ENCODE measurements around the gene ADIG. TPM values are rescaled to one million over a fixed set of nuclear protein-coding genes. Genes with fewer than 3 reads are reported as not detected.

Gene ADIG
- total RNA-seq, 1 experiment from 2014 or later: not detected

- CTCF ChIA-PET: interaction anchor here (0.7 kb wide), 1 partner anchor 170 kb away, joined by 3 read pairs; no protein-coding TSS in a partner anchor
- TF ChIP-seq CTCF (IDR thresholded peaks at IDR 0.05; ENCODE audit: unreplicated experiment): no peak
- Mint-ChIP-seq H3K9me3 (ENCODE audit: low read depth, unreplicated experiment) (no peaks in the 10 kb centered on the region), H3K4me1 (ENCODE audit: low read depth, unreplicated experiment) (peaks cover 57% of the 10 kb centered on the region), H3K27me3 (ENCODE audit: unreplicated experiment) (no peaks in the 10 kb centered on the region), H3K4me3 (ENCODE audit: low read depth, unreplicated experiment) (no peak overlapping the region), H3K27ac (ENCODE audit: unreplicated experiment) (peak overlapping the region; percentile 10), H3K36me3 (ENCODE audit: insufficient read depth, unreplicated experiment) (peaks cover 18% of the 10 kb centered on the region)
- peak; percentile 57 for DNase-seq
- intact Hi-C loops (cut with micrococcal nuclease; ENCODE audit: unreplicated experiment): no loop called here
- no TSS peak for BruUV-seq (replicated peaks)
These were observed 23.9 kb downstream of the ADIG start for GRCh38 chr20:38604873-38605303.

- no peak overlapping the region for H3K27ac Mint-ChIP-seq (ENCODE audit: unreplicated experiment)
- no TSS peak for BruUV-seq (replicated peaks)
- H3K27me3 Mint-ChIP-seq (ENCODE audit: unreplicated experiment): no peaks in the 10 kb centered on the region
- DNase-seq: no peak
- intact Hi-C loops (cut with micrococcal nuclease; ENCODE audit: unreplicated experiment): no loop called here
- peaks cover 48% of the 10 kb centered on the region for H3K4me1 Mint-ChIP-seq (ENCODE audit: low read depth, unreplicated experiment)
- H3K36me3 Mint-ChIP-seq (ENCODE audit: insufficient read depth, unreplicated experiment): peaks cover 3% of the 10 kb centered on the region
- no peaks in the 10 kb centered on the region for H3K9me3 Mint-ChIP-seq (ENCODE audit: low read depth, unreplicated experiment)
- H3K4me3 Mint-ChIP-seq (ENCODE audit: low read depth, unreplicated experiment): no peak overlapping the region
- CTCF ChIA-PET: no interaction called here
- no peak for TF ChIP-seq CTCF (IDR thresholded peaks at IDR 0.05; ENCODE audit: unreplicated experiment)
These were observed 26.4 kb downstream of the ADIG start for GRCh38 chr20:38607351-38607750.

- intact Hi-C loops (cut with micrococcal nuclease; ENCODE audit: unreplicated experiment): no loop called here
- BruUV-seq (replicated peaks): no TSS peak
- Mint-ChIP-seq H3K27ac (ENCODE audit: unreplicated experiment) (no peak overlapping the region), H3K4me1 (ENCODE audit: low read depth, unreplicated experiment) (peaks cover 46% of the 10 kb centered on the region), H3K36me3 (ENCODE audit: insufficient read depth, unreplicated experiment) (no peaks in the 10 kb centered on the region), H3K27me3 (ENCODE audit: unreplicated experiment) (no peaks in the 10 kb centered on the region), H3K9me3 (ENCODE audit: low read depth, unreplicated experiment) (no peaks in the 10 kb centered on the region), H3K4me3 (ENCODE audit: low read depth, unreplicated experiment) (no peak overlapping the region)
- DNase-seq: no peak
- CTCF ChIA-PET: no interaction called here
- no peak for TF ChIP-seq CTCF (IDR thresholded peaks at IDR 0.05; ENCODE audit: unreplicated experiment)
These were observed 27.2 kb downstream of the ADIG start for GRCh38 chr20:38608188-38608587.

GRCh38 chr20:38609815-38610214 is 28.8 kb downstream of the ADIG start:
- CTCF ChIA-PET: interaction anchor here (0.6 to 1.1 kb wide), 2 partner anchors 10 to 374 kb away, joined by 3 read pairs; no protein-coding TSS in a partner anchor
- no peak for DNase-seq
- intact Hi-C loops (cut with micrococcal nuclease; ENCODE audit: unreplicated experiment): no loop called here
- no peaks in the 10 kb centered on the region for H3K9me3 Mint-ChIP-seq (ENCODE audit: low read depth, unreplicated experiment)
- H3K36me3 Mint-ChIP-seq (ENCODE audit: insufficient read depth, unreplicated experiment): no peaks in the 10 kb centered on the region
- TF ChIP-seq CTCF (IDR thresholded peaks at IDR 0.05; ENCODE audit: unreplicated experiment): no peak
- H3K4me1 Mint-ChIP-seq (ENCODE audit: low read depth, unreplicated experiment): peaks cover 30% of the 10 kb centered on the region
- no peak overlapping the region for H3K4me3 Mint-ChIP-seq (ENCODE audit: low read depth, unreplicated experiment)
- no TSS peak for BruUV-seq (replicated peaks)
- no peaks in the 10 kb centered on the region for H3K27me3 Mint-ChIP-seq (ENCODE audit: unreplicated experiment)
- no peak overlapping the region for H3K27ac Mint-ChIP-seq (ENCODE audit: unreplicated experiment)

Data from Calu3 (cell line).